Measurements from ENCODE around the gene CCDC9. TPM values are rescaled to one million over a fixed set of nuclear protein-coding genes. Genes with fewer than 3 reads are reported as not detected.

The CCDC9 gene
- total and polyA plus RNA-seq, 2 of the 13 experiments (the other 11 are each of a cell fraction or from before 2014, with no cell fraction given): 2.9 to 6.3 TPM

DNA sequence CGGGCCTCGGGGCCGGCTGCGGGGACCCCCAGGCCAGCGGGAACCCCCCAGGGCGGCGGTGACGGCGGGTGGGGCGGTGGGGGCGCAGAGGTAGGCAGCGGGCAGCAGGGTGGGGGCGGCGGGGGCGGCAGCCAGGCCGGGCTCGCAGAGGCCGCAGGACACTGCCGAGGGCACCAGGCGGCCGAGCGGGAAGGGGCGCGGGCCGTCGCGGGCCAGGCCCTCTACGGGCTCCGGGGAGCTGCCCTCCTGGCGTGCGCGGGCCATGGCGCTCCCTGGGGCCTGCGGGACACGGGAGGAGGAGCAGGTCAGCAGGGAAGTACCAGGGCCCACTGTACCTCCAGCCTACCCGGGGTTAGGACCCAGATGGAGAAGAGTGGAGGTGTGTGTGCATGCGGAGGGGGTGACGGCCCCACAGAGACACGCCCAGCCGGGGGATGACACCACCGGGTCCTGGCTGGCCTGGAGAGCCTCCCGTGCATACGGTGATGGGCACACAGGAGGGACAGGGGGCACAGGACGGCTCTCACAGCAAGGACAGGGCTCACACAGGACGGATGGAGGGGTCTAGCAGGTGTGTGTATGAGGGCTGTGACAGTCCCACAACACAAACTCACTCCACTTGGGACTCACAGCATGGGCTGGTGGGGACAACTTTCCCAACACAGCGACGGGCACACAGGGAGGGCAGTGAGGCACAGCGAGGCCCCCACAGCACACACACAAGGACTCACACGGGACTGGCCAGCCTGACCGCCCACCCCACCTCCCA lies 28.0 kb upstream of the CCDC9 start (continued):
- TF ChIP-seq, protein P1, sequence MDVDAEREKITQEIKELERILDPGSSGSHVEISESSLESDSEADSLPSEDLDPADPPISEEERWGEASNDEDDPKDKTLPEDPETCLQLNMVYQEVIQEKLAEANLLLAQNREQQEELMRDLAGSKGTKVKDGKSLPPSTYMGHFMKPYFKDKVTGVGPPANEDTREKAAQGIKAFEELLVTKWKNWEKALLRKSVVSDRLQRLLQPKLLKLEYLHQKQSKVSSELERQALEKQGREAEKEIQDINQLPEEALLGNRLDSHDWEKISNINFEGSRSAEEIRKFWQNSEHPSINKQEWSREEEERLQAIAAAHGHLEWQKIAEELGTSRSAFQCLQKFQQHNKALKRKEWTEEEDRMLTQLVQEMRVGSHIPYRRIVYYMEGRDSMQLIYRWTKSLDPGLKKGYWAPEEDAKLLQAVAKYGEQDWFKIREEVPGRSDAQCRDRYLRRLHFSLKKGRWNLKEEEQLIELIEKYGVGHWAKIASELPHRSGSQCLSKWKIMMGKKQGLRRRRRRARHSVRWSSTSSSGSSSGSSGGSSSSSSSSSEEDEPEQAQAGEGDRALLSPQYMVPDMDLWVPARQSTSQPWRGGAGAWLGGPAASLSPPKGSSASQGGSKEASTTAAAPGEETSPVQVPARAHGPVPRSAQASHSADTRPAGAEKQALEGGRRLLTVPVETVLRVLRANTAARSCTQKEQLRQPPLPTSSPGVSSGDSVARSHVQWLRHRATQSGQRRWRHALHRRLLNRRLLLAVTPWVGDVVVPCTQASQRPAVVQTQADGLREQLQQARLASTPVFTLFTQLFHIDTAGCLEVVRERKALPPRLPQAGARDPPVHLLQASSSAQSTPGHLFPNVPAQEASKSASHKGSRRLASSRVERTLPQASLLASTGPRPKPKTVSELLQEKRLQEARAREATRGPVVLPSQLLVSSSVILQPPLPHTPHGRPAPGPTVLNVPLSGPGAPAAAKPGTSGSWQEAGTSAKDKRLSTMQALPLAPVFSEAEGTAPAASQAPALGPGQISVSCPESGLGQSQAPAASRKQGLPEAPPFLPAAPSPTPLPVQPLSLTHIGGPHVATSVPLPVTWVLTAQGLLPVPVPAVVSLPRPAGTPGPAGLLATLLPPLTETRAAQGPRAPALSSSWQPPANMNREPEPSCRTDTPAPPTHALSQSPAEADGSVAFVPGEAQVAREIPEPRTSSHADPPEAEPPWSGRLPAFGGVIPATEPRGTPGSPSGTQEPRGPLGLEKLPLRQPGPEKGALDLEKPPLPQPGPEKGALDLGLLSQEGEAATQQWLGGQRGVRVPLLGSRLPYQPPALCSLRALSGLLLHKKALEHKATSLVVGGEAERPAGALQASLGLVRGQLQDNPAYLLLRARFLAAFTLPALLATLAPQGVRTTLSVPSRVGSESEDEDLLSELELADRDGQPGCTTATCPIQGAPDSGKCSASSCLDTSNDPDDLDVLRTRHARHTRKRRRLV (CRISPR knock-in tag; IDR thresholded peaks at IDR 0.05): no peak
- TF ChIP-seq EZH2 (conservative IDR thresholded peaks at IDR 0.05; ENCODE audit: low read depth, low read length) (no peak), ZNF350 (CRISPR knock-in tag; IDR thresholded peaks at IDR 0.05; ENCODE audit: borderline replicate concordance, low read depth) (no peak), ZBTB8A (CRISPR knock-in tag; IDR thresholded peaks at IDR 0.05; ENCODE audit: borderline replicate concordance, low read depth) (no peak), ZKSCAN8 (CRISPR knock-in tag; IDR thresholded peaks at IDR 0.05; ENCODE audit: borderline replicate concordance) (no peak), ZFYVE20 (CRISPR knock-in tag; IDR thresholded peaks at IDR 0.05; ENCODE audit: borderline replicate concordance, low read depth) (no peak; the same call in 1 of the 2 replicates), U2AF1 (optimal IDR thresholded peaks at IDR 0.05; ENCODE audit: low read depth, low read length) (no peak), ZNF839 (CRISPR knock-in tag; IDR thresholded peaks at IDR 0.05; ENCODE audit: borderline replicate concordance) (no peak), KLF9 (CRISPR knock-in tag; IDR thresholded peaks at IDR 0.05; ENCODE audit: low read depth) (peak; percentile 42; the same call in 1 of the 2 replicates), ZNF431 (CRISPR knock-in tag; IDR thresholded peaks at IDR 0.05; ENCODE audit: borderline replicate concordance, low read depth) (0 out of 2 replicates have a peak, but pooled peaks have one; percentile 35), TEAD2 (CRISPR knock-in tag; IDR thresholded peaks at IDR 0.05) (no peak), ZNF451 (CRISPR knock-in tag; IDR thresholded peaks at IDR 0.05) (no peak), THAP11 (CRISPR knock-in tag; IDR thresholded peaks at IDR 0.05) (no peak), ATF1 (CRISPR knock-in tag; IDR thresholded peaks at IDR 0.05) (no peak)
- TF ChIP-seq, protein P2, sequence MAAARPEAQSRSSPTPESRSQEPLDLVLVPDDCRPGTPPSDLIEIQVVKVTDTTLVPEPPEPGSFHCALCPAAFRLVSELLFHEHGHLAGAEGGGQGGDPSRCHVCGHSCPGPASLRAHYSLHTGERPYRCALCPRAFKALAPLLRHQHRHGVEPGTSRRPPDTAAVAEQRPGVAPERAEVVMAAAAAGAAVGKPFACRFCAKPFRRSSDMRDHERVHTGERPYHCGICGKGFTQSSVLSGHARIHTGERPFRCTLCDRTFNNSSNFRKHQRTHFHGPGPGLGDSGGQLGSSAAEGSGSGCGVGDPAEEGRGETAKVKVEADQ (CRISPR knock-in tag; IDR thresholded peaks at IDR 0.05; ENCODE audit: borderline replicate concordance): peak; percentile 26; the same call in 1 of the 2 replicates
- TF ChIP-seq, protein P3, sequence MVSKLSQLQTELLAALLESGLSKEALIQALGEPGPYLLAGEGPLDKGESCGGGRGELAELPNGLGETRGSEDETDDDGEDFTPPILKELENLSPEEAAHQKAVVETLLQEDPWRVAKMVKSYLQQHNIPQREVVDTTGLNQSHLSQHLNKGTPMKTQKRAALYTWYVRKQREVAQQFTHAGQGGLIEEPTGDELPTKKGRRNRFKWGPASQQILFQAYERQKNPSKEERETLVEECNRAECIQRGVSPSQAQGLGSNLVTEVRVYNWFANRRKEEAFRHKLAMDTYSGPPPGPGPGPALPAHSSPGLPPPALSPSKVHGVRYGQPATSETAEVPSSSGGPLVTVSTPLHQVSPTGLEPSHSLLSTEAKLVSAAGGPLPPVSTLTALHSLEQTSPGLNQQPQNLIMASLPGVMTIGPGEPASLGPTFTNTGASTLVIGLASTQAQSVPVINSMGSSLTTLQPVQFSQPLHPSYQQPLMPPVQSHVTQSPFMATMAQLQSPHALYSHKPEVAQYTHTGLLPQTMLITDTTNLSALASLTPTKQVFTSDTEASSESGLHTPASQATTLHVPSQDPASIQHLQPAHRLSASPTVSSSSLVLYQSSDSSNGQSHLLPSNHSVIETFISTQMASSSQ (IDR thresholded peaks at IDR 0.05; ENCODE audit: low read depth): no peak
- TF ChIP-seq, protein P3 (CRISPR knock-in tag; IDR thresholded peaks at IDR 0.05; ENCODE audit: borderline replicate concordance): no peak
- TF ChIP-seq, protein P4, sequence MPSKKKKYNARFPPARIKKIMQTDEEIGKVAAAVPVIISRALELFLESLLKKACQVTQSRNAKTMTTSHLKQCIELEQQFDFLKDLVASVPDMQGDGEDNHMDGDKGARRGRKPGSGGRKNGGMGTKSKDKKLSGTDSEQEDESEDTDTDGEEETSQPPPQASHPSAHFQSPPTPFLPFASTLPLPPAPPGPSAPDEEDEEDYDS (CRISPR knock-in tag; IDR thresholded peaks at IDR 0.05): peak; percentile 44; the same call in 1 of the 2 replicates
